Endothelial cell of umbilical vein (primary cell): ENCODE measurements around the gene UBR4.

Source experiments
- CTCF ChIP-seq, 2 donors: IDR thresholded peaks; 1 replicate in 1 of 2; 2 replicates in 1 of 2; pipeline ENCODE4 v1.5.1; 2011; ENCODE audit warnings: low read length in 2 of 2, mild to moderate bottlenecking in 2 of 2, moderate library complexity in 2 of 2, control low read depth in 1 of 2, inconsistent platforms in 1 of 2, low read depth in 1 of 2; ENCODE audit not compliant: insufficient read depth in 1 of 2; ENCODE audit errors: extremely low read depth in 1 of 2
- FOS ChIP-seq: IDR thresholded peaks from 2 replicates; pipeline ENCODE4 v1.6.1; 2011; ENCODE audit warnings: mild to moderate bottlenecking, low read length, moderate library complexity, borderline replicate concordance; ENCODE audit not compliant: insufficient read depth
- GATA2 ChIP-seq: IDR thresholded peaks from 2 replicates; pipeline ENCODE4 v1.7.0; 2011; ENCODE audit warnings: low read depth, mild to moderate bottlenecking, moderate library complexity, mixed read lengths, low read length; ENCODE audit not compliant: insufficient read length, insufficient read depth
- JUN ChIP-seq: IDR thresholded peaks from 2 replicates; pipeline ENCODE4 v1.6.1; 2011; ENCODE audit warnings: borderline replicate concordance, low read depth; ENCODE audit not compliant: insufficient read length, insufficient read depth

DNA sequence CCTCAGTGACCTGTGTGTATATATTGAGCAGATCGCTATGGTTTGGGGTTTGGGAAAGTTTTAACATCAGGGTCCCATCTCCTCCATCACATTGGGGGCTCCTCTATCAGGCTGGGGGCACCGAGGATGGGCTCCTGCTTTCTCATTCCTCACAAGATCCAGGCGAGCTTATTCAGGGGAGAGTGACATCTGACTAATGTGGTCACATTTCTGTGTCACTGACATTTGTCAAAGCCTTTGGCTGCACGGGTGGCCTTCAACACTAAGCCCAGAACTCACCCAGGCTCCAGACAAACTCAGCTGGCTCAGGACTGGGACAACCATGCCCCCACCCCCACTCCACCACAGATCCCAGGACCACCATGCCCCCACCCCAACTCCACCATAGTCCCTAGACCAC, 150.3 kb downstream of the UBR4 start:
- TF ChIP-seq FOS (no peak), CTCF (IDR thresholded peaks at IDR 0.05; ENCODE audit: extremely low read depth in 1 of 2, insufficient read depth in 1 of 2, low read depth in 1 of 2, low read length in 2 of 2) (no peak), JUN (no peak), GATA2 (no peak)
